KMS-11 (cell line): ENCODE data around the gene IL5RA.

ENCODE experiments used
- H2AFZ ChIP-seq: fragments of 200-600 bp; sonication (generic); 2 replicates; pipeline ENCODE4 v1.6.1; 2016; ENCODE audit warnings: antibody characterized with exemption, mixed run types, low read depth
- H3K27ac ChIP-seq: fragments of 200-600 bp; sonication (generic); 2 replicates; pipeline ENCODE4 v1.6.1; 2016; ENCODE audit warnings: mild to moderate bottlenecking, mixed run types
- H3K27me3 ChIP-seq: fragments of 200-600 bp; sonication (generic); 2 replicates; pipeline ENCODE4 v1.6.1; 2017; ENCODE audit warnings: mild to moderate bottlenecking, low read depth, mixed run types, moderate library complexity; ENCODE audit not compliant: insufficient read depth
- H3K36me3 ChIP-seq: fragments of 200-600 bp; sonication (generic); 2 replicates; pipeline ENCODE4 v1.6.1; 2017; ENCODE audit warnings: mild to moderate bottlenecking, mixed run types; ENCODE audit not compliant: insufficient read depth
- H3K4me1 ChIP-seq: fragments of 200-600 bp; sonication (generic); 2 replicates; pipeline ENCODE4 v1.6.1; 2016; ENCODE audit warnings: mild to moderate bottlenecking, low read depth, mixed run types; ENCODE audit not compliant: poor library complexity, severe bottlenecking
- H3K4me2 ChIP-seq: fragments of 200-600 bp; sonication (generic); 2 replicates; pipeline ENCODE4 v1.7.0; 2016; ENCODE audit warnings: mild to moderate bottlenecking, mixed run types
- H3K4me3 ChIP-seq: fragments of 200-600 bp; sonication (generic); IDR thresholded peaks from 2 replicates; pipeline ENCODE4 v1.6.1; 2017; ENCODE audit warnings: low read depth, low read length, mixed read lengths; ENCODE audit not compliant: insufficient read depth
- H3K79me2 ChIP-seq: fragments of 200-600 bp; sonication (generic); 2 replicates; pipeline ENCODE4 v1.6.1; 2016; ENCODE audit warnings: low read depth, mixed run types; ENCODE audit not compliant: insufficient read depth
- H3K9ac ChIP-seq: fragments of 200-600 bp; sonication (generic); 2 replicates; pipeline ENCODE4 v1.6.1; 2016; ENCODE audit warnings: mild to moderate bottlenecking, mixed run types
- H4K20me1 ChIP-seq: fragments of 200-600 bp; sonication (generic); 2 replicates; pipeline ENCODE4 v1.6.1; 2016; ENCODE audit warnings: mild to moderate bottlenecking, mixed run types; ENCODE audit not compliant: insufficient read depth
- CTCF ChIP-seq: fragments of 200-600 bp; sonication (generic); conservative IDR thresholded peaks from 2 replicates; pipeline ENCODE4 v1.6.1; 2017; ENCODE audit warnings: low read depth, mild to moderate bottlenecking, antibody characterized with exemption, low read length, moderate library complexity, mixed read lengths

Gene IL5RA, protein sequence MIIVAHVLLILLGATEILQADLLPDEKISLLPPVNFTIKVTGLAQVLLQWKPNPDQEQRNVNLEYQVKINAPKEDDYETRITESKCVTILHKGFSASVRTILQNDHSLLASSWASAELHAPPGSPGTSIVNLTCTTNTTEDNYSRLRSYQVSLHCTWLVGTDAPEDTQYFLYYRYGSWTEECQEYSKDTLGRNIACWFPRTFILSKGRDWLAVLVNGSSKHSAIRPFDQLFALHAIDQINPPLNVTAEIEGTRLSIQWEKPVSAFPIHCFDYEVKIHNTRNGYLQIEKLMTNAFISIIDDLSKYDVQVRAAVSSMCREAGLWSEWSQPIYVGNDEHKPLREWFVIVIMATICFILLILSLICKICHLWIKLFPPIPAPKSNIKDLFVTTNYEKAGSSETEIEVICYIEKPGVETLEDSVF

GRCh38 chr3:3110299-3110630 is at the start of gene IL5RA:
Gene IL5RA (minus strand): TSS chr3:3110374. CDS start chr3:3104984, 5,390 bp downstream.
- Histone ChIP-seq H3K4me3 (no peak within 1 kb of the TSS), H2AFZ (no peak within 1 kb of the TSS), H3K79me2 (no peaks in the 10 kb centered on the region), H3K4me2 (no peak within 1 kb of the TSS), H3K36me3 (no peaks in the 10 kb centered on the region), H4K20me1 (no peaks in the 10 kb centered on the region), H3K9ac (no peak within 1 kb of the TSS), H3K27me3 (no peaks in the 10 kb centered on the region), H3K4me1 (no peaks in the 10 kb centered on the region), H3K27ac (no peak within 1 kb of the TSS)
- no peak for TF ChIP-seq CTCF

- Histone ChIP-seq H3K79me2 (no peaks in the 10 kb centered on the region), H3K4me2 (no peak overlapping the region), H3K27ac (no peak overlapping the region), H2AFZ (no peak overlapping the region), H3K4me3 (no peak overlapping the region), H3K4me1 (no peaks in the 10 kb centered on the region), H3K9ac (no peak overlapping the region), H4K20me1 (no peaks in the 10 kb centered on the region), H3K27me3 (no peaks in the 10 kb centered on the region), H3K36me3 (no peaks in the 10 kb centered on the region)
- TF ChIP-seq CTCF, result no peak
These were observed 47.3 kb upstream of the IL5RA start for GRCh38 chr3:3157484-3157883.

DNA sequence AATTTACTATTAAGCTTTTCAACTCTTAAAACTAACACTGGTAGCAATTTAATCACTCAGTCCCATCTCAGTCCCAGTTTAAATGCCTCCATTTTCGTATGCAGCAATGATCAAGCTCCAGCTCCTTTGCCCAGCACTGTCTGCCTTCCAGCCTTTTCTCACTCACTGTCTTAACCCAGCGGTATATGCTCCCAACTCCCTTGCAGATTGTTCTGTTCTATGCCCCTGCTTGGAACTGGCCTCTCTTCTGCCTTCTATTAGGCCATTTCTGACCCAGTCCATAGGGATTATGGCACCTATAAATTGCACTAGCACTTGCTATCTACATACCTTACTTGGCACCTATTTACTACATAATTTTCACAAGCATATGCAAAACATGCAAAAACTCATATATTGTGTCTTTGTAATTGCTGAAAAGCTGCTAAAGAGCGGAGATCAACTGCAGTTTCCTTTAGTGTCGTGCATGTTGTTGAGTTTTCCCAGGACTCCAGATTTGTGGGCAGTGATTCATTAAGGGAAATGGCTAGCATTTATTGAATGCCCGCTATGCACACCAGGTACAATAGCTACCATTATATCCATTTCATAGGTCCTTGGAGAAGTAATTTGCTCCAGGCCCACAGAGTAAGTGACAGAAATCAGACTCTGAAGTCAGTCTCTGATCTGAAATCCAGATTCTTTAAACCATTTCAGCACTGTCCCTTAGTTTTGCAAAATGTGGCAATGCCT is 44.9 kb upstream of the IL5RA start:
- Histone ChIP-seq H4K20me1 (no peaks in the 10 kb centered on the region), H3K4me1 (no peaks in the 10 kb centered on the region), H3K36me3 (no peaks in the 10 kb centered on the region), H3K27ac (no peak overlapping the region), H3K27me3 (no peaks in the 10 kb centered on the region), H3K9ac (no peak overlapping the region), H3K4me2 (no peak overlapping the region), H2AFZ (no peak overlapping the region), H3K4me3 (no peak overlapping the region), H3K79me2 (no peaks in the 10 kb centered on the region)
- no peak for TF ChIP-seq CTCF

DNA sequence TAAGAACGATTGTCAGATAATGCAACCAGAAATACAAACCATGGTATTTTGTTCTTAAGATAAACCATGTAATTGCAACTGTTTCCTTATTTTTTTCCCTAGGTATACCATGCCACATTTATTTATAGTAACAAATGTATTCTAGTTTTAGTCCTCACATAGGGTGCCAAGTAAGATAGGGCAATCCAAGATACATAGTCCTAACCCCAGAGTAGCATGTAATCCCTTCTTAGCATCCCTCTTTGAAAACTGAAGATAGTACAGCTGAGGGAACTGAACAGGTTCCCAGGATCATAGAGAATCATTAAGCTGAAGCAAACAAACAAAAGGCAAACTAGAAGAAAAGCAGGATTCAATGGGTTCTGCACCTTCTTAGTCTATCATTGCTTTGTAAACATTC is 41.3 kb upstream of the IL5RA start:
- no peak for TF ChIP-seq CTCF
- H4K20me1 ChIP-seq, result no peaks in the 10 kb centered on the region
- no peaks in the 10 kb centered on the region for H3K27me3 ChIP-seq
- no peaks in the 10 kb centered on the region for H3K79me2 ChIP-seq
- H3K27ac ChIP-seq, result no peak overlapping the region
- no peak overlapping the region for H3K4me3 ChIP-seq
- H3K4me2 ChIP-seq, result no peak overlapping the region
- no peak overlapping the region for H2AFZ ChIP-seq
- H3K4me1 ChIP-seq, result no peaks in the 10 kb centered on the region
- H3K36me3 ChIP-seq, result no peaks in the 10 kb centered on the region
- H3K9ac ChIP-seq, result no peak overlapping the region
